Sigmoid colon (tissue), 7 donors: Measurements from ENCODE around the gene BAIAP3. TPM values are rescaled to one million over a fixed set of nuclear protein-coding genes. Genes with fewer than 3 reads are reported as not detected.

Source experiments
- DNase-seq: peaks from one replicate; pipeline ENCODE4 v3.0.0-alpha.2; 2019
- H3K27ac ChIP-seq, 4 donors: fragments of 200-600 bp; sonication (generic); one replicate each; pipeline ENCODE4 v1.5.1; 2016 to 2019; ENCODE audit warnings: mild to moderate bottlenecking in 1 of 4
- H3K27me3 ChIP-seq, 3 donors: fragments of 200-600 bp; sonication (generic); one replicate each; pipeline ENCODE4 v1.5.1; 2019; ENCODE audit warnings: mild to moderate bottlenecking in 1 of 3
- H3K36me3 ChIP-seq, 4 donors: fragments of 200-600 bp; sonication (generic); one replicate each; pipeline ENCODE4 v1.5.1; 2016 to 2019
- H3K4me1 ChIP-seq, 4 donors: fragments of 200-600 bp; sonication (generic); one replicate each; pipeline ENCODE4 v1.5.1; 2017 to 2019
- H3K4me3 ChIP-seq, 4 donors: fragments of 200-600 bp; sonication (generic); one replicate each; pipeline ENCODE4 v1.5.1; 2017 to 2019; ENCODE audit warnings: mild to moderate bottlenecking in 2 of 4, moderate library complexity in 1 of 4
- H3K9me3 ChIP-seq, 4 donors: fragments of 200-600 bp in 3 of 4; sonication (generic) in 3 of 4; one replicate each; pipeline versions ENCODE4 v1.5.1 to v1.6.1; 2013 to 2019
- EP300 ChIP-seq, 4 donors: sonication (generic); formaldehyde crosslinking; IDR thresholded peaks; one replicate each; pipeline ENCODE4 v1.6.1; 2017; ENCODE audit warnings: antibody characterized with exemption in 4 of 4
- POLR2A ChIP-seq, 2 donors: fragments of 450-650 bp; IDR thresholded peaks; one replicate each; pipeline ENCODE4 v1.6.1; 2016; ENCODE audit warnings: antibody characterized with exemption in 2 of 2, mild to moderate bottlenecking in 2 of 2, moderate library complexity in 2 of 2
- POLR2AphosphoS5 ChIP-seq, 4 donors: sonication (generic); formaldehyde crosslinking; IDR thresholded peaks; one replicate each; pipeline ENCODE4 v1.6.1; 2017; ENCODE audit warnings: antibody characterized with exemption in 4 of 4
- WGBS, 2 donors: extraction: QIAGEN DNeasy Blood & Tissue Kit; methylation state at CpG; one replicate each; pipeline ENCODE4 v1.1.7; 2013; 5-methylcytosine and 5-hydroxymethylcytosine counted together
- intact Hi-C: fragments of 100-400 bp; cut with DNase I; formaldehyde crosslinking; loops from one replicate; pipeline ENCODE4 v1.15.1; 2023
- polyA plus RNA-seq, 3 donors: library from polyadenylated mRNA; stranded (reverse); fragments of 200-250 nt; gene quantifications; one replicate each; pipeline ENCODE4 v1.2.3, GENCODE V29; 2013
- total RNA-seq, 4 donors: library from RNA; depleted of rRNA; stranded (reverse); fragments of >200 nt; gene quantifications; one replicate each; pipeline ENCODE4 v1.1.0, GENCODE V29; 2016
- TF ChIP-seq, protein P1 (sequence below), 4 experiments: fragments of 450-650 bp in 3 of 4; fragments of 200-600 bp in 1 of 4; IDR thresholded peaks; one replicate each; pipeline ENCODE4 v1.5.1; 2016 to 2019; ENCODE audit warnings: antibody characterized with exemption in 4 of 4, mild to moderate bottlenecking in 3 of 4, moderate library complexity in 2 of 4
- donor health status: healthy with polysubstance abuse.
- donor health status: Bipolar disorder and iron deficiency.
- donor health status: healthy.

BAIAP3 gene
- total and polyA plus RNA-seq, 7 donors, result 0.60 to 5.5 (median 1.7) TPM; not detected in 1

DNA sequence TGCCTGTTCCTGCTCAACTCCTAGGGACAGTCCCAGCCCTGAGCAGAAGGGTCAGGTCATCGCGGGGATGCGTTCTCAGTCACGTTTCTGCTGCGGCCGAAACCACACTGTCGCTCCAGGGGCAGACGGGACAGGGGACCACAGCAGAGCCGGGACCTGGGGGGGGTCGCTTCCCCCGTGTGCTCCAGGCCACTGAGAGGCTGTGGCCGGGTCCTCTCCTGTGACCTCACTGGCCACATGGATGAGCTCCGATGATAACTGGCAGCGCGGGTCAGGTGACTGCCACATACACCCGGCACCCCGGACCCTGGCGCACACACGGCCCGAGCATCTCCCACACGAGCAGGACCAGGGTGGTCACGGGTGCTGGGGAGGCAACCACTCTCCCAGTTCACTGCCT is 31.1 kb downstream of the BAIAP3 start:
- intact Hi-C loops, result no loop called here
- H3K27ac ChIP-seq, result no peak overlapping the region
- no peaks in the 10 kb centered on the region for H3K9me3 ChIP-seq
- H3K36me3 ChIP-seq, result peaks cover 15 to 89% (median 40%) of the 10 kb centered on the region in 4 donors
- 89 to 90% methylated on average over 22 of the region's 22 CpGs for WGBS, 2 donors
- H3K4me3 ChIP-seq, result no peak overlapping the region
- TF ChIP-seq POLR2A (IDR thresholded peaks at IDR 0.05) (no peak), POLR2AphosphoS5 (IDR thresholded peaks at IDR 0.05) (no peak), EP300 (IDR thresholded peaks at IDR 0.05) (no peak)
- TF ChIP-seq, protein P1, sequence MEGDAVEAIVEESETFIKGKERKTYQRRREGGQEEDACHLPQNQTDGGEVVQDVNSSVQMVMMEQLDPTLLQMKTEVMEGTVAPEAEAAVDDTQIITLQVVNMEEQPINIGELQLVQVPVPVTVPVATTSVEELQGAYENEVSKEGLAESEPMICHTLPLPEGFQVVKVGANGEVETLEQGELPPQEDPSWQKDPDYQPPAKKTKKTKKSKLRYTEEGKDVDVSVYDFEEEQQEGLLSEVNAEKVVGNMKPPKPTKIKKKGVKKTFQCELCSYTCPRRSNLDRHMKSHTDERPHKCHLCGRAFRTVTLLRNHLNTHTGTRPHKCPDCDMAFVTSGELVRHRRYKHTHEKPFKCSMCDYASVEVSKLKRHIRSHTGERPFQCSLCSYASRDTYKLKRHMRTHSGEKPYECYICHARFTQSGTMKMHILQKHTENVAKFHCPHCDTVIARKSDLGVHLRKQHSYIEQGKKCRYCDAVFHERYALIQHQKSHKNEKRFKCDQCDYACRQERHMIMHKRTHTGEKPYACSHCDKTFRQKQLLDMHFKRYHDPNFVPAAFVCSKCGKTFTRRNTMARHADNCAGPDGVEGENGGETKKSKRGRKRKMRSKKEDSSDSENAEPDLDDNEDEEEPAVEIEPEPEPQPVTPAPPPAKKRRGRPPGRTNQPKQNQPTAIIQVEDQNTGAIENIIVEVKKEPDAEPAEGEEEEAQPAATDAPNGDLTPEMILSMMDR (IDR thresholded peaks at IDR 0.05), result no peak
- H3K4me1 ChIP-seq, result no peaks in the 10 kb centered on the region
- H3K27me3 ChIP-seq, result no peaks in the 10 kb centered on the region
- no peak for DNase-seq

DNA sequence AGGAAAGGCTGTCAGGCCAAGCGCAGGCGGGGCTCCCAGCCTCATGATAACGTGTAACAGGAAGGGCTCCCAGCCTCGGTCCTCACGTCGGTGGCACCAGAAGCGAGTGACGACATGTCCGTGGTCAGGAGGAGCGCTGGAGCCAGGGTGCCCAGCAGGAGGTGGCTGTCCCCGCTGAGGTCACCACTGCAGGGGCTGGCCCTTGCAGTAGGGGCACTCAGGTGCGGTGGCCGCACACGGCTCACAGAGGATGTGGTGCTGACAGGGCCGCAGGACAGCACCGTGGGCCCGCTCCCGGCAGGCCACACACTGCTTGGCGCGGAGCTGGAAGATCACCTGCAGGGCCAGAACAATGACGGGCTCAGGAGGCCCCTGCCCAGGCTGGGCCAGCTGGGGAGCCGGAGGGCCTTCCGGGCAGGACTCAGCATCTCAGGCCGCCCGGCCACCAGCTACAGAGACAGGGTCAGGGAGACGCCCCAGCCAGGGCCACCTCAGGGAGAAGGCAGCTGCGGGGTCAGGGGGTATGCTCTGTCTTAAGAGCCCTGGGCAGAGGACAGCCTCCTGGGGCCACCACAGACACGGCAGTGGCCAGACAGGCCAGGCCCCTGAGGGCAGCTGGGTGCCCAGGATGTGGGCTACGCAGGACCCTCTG is 32.7 kb downstream of the BAIAP3 start:
- intact Hi-C loops, result no loop called here
- Histone ChIP-seq H3K4me1 (no peaks in the 10 kb centered on the region), H3K4me3 (no peak overlapping the region), H3K27ac (no peak overlapping the region), H3K9me3 (no peaks in the 10 kb centered on the region), H3K27me3 (no peaks in the 10 kb centered on the region), H3K36me3 (peaks cover 16 to 83% (median 39%) of the 10 kb centered on the region in 4 donors)
- WGBS, 2 donors, result 92 to 93% methylated on average over 29 of the region's 29 CpGs
- TF ChIP-seq, protein P1 (IDR thresholded peaks at IDR 0.05), result no peak
- TF ChIP-seq POLR2AphosphoS5 (IDR thresholded peaks at IDR 0.05) (no peak), EP300 (IDR thresholded peaks at IDR 0.05) (no peak), POLR2A (IDR thresholded peaks at IDR 0.05) (no peak)
- no peak for DNase-seq

DNA sequence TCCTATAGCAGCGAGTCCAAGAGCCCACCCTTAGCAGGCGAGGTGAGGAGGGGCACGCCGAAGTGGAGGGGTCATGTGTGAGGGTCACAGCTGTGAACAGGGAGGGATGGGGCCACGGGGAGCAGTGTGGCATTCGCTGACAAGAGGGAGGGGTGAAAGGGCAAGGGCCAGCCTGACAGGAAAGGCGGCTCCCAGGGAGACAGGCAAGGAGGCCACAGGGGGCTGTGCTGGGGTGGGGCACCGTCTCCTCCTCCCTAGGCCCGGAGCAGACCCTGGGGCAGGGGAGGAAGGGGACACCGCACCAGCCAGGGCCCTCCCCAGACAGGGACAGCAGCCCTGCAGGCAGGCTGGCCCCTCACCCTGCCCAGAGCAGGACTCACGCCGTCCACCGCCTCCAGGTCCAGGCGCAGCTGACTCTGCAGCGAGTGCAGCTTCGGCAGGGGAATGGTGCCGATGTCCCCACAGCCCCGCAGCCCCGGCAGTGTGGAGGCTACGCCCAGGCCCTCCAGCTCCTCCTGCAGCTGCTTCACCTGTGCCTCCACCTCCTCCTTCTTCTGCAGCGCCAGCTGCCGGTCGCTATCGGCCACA is 33.4 kb downstream of the BAIAP3 start:
- DNase-seq, result no peak

DNA sequence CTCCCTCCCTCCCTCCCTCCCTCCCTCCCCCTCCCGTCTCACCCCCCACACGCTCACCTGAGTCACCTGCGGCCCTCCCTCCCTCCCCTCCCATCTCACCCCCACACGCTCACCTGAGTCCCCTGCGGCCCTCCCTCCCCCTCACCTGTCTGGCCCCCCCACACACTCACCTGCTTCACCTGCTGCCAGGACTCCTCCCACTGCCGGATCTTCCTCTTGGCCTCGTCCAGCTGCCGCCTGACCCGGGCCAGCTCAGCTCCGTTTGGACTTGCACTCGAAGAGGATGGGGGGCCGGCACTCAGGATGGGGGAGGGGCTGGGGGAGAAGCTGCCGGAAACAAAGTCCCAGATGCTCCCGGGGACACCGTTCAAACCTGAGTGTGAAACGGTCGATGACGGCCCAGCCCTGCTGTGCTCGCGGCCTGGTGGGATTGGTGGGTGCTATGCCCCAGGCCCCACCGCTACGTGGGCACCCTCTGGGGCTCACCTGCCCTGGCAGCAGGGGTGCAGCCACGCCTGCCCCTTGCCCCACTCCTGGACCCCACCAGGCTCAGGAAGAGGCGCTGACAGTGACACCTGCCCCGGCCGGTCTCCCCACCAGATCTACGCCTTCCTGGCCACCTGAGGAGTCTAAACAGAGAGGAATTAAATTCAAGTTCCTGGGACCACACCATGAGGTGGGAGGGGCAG is 34.2 kb downstream of the BAIAP3 start:
- Histone ChIP-seq H3K27ac (no peak overlapping the region), H3K4me1 (no peaks in the 10 kb centered on the region), H3K27me3 (no peaks in the 10 kb centered on the region), H3K9me3 (no peaks in the 10 kb centered on the region), H3K36me3 (peaks cover 11 to 75% (median 31%) of the 10 kb centered on the region in 4 donors), H3K4me3 (no peak overlapping the region)
- 82 to 88% methylated on average over 27 of the region's 27 CpGs for WGBS, 2 donors
- TF ChIP-seq, protein P1 (IDR thresholded peaks at IDR 0.05), result no peak
- no peak for TF ChIP-seq EP300 (IDR thresholded peaks at IDR 0.05)
- TF ChIP-seq POLR2AphosphoS5 (IDR thresholded peaks at IDR 0.05), result no peak
- no peak for TF ChIP-seq POLR2A (IDR thresholded peaks at IDR 0.05)
- intact Hi-C loops, result no loop called here
- DNase-seq, result no peak

More for the DNA sequence above, 33.4 kb downstream of the BAIAP3 start:
- no peak overlapping the region for H3K27ac ChIP-seq
- no peak overlapping the region for H3K4me3 ChIP-seq
- H3K9me3 ChIP-seq, result no peaks in the 10 kb centered on the region
- H3K4me1 ChIP-seq, result no peaks in the 10 kb centered on the region
- no peak for TF ChIP-seq POLR2A (IDR thresholded peaks at IDR 0.05)
- TF ChIP-seq, protein P1 (IDR thresholded peaks at IDR 0.05), result no peak
- no peak for TF ChIP-seq EP300 (IDR thresholded peaks at IDR 0.05)
- no peak for TF ChIP-seq POLR2AphosphoS5 (IDR thresholded peaks at IDR 0.05)
- H3K27me3 ChIP-seq, result no peaks in the 10 kb centered on the region
- WGBS, 2 donors, result 91 to 92% methylated on average over 24 of the region's 24 CpGs
- intact Hi-C loops, result no loop called here
- H3K36me3 ChIP-seq, result peaks cover 19 to 83% (median 40%) of the 10 kb centered on the region in 4 donors
